ENCODE measurements around the gene MAPRE3.

The MAPRE3 gene

GRCh38 chr2:27040282-27040681 lies 69.8 kb downstream of the MAPRE3 start:
- DNase-seq (ENCODE audit: low read depth in 2 of 2), result no peak

- no peak for DNase-seq (ENCODE audit: low read depth in 2 of 2)
Measured at GRCh38 chr2:27041752-27042151, 71.3 kb downstream of the MAPRE3 start.

GRCh38 chr2:27042159-27042661 lies 71.8 kb downstream of the MAPRE3 start:
- no peak for DNase-seq (ENCODE audit: low read depth in 2 of 2)

GRCh38 chr2:27042985-27043634 lies 72.7 kb downstream of the MAPRE3 start:
- no peak for DNase-seq (ENCODE audit: low read depth in 2 of 2)

- DNase-seq (ENCODE audit: low read depth in 2 of 2), result peak in 1 of 2 donors; percentile 24
Measured at GRCh38 chr2:27049422-27050280, 79.2 kb downstream of the MAPRE3 start.

GRCh38 chr2:27050281-27050995 lies 80.0 kb downstream of the MAPRE3 start:
- peak; percentile 89 to 90 for DNase-seq (ENCODE audit: low read depth in 2 of 2)

GRCh38 chr2:27050996-27051901 lies 80.8 kb downstream of the MAPRE3 start, which contains the start of gene AGBL5:
AGBL5 (plus strand) TSS chr2:27051668; CDS start chr2:27052959, 1,291 bp downstream.
- DNase-seq (ENCODE audit: low read depth in 2 of 2), result peak; percentile 94

GRCh38 chr2:27051902-27052645 lies 81.6 kb downstream of the MAPRE3 start:
- peak in 1 of 2 donors; percentile 12 for DNase-seq (ENCODE audit: low read depth in 2 of 2)

GRCh38 chr2:27053321-27053720 lies 82.9 kb downstream of the MAPRE3 start:
- no peak for DNase-seq (ENCODE audit: low read depth in 2 of 2)

GRCh38 chr2:27053776-27054175 lies 83.3 kb downstream of the MAPRE3 start:
- DNase-seq (ENCODE audit: low read depth in 2 of 2), result no peak

- no peak for DNase-seq (ENCODE audit: low read depth in 2 of 2)
Measured at GRCh38 chr2:27054721-27055120, 84.3 kb downstream of the MAPRE3 start.

GRCh38 chr2:27057184-27057583 lies 86.7 kb downstream of the MAPRE3 start:
- no peak for DNase-seq (ENCODE audit: low read depth in 2 of 2)

GRCh38 chr2:27058210-27058609 lies 87.8 kb downstream of the MAPRE3 start:
- no peak for DNase-seq (ENCODE audit: low read depth in 2 of 2)

- no peak for DNase-seq (ENCODE audit: low read depth in 2 of 2)
Measured at GRCh38 chr2:27059141-27059820, 88.8 kb downstream of the MAPRE3 start.

- no peak for DNase-seq (ENCODE audit: low read depth in 2 of 2)
Measured at GRCh38 chr2:27060323-27060722, 89.9 kb downstream of the MAPRE3 start.

- no peak for DNase-seq (ENCODE audit: low read depth in 2 of 2)
Measured at GRCh38 chr2:27065128-27065527, 94.7 kb downstream of the MAPRE3 start.

- DNase-seq (ENCODE audit: low read depth in 2 of 2), result no peak
Measured at GRCh38 chr2:27067385-27067784, 96.9 kb downstream of the MAPRE3 start.

- DNase-seq (ENCODE audit: low read depth in 2 of 2), result no peak
Measured at GRCh38 chr2:27069436-27069835, 99.0 kb downstream of the MAPRE3 start.

- DNase-seq (ENCODE audit: low read depth in 2 of 2), result no peak
Measured at GRCh38 chr2:27069961-27070618, 99.7 kb downstream of the MAPRE3 start.
